Measurements from ENCODE around the gene IPO5. TPM values are rescaled to one million over a fixed set of nuclear protein-coding genes. Genes with fewer than 3 reads are reported as not detected.

The IPO5 gene
- total RNA-seq, 3 donors from 2014 or later = 97.6 to 157 (median 137) TPM

DNA sequence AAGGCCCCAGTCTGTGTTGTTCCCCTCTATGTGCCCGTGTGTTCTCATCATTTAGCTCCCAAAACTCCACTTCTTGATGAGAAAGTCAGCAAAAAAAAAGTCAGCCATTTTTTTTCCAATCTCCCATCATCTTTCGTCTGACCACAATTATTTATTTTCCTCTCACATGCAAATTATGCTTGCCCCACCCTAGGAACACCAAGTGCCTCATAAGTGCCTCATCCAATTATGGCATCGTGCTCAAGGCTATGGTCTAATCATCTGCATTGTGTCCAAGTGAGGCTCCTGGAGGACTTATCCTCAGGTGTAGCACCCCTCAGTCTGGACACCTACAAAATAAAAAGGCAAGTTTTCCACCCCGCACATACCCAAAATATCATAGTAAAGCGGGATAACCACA is 20.8 kb upstream of the IPO5 start:
- Histone ChIP-seq H3K27ac (no peak overlapping the region), H3K4me3 (no peak overlapping the region), H3K9me3 (no peaks in the 10 kb centered on the region), H3K36me3 (no peaks in the 10 kb centered on the region), H3K27me3 (no peaks in the 10 kb centered on the region), H3K4me1 (no peaks in the 10 kb centered on the region)
- TF ChIP-seq POLR2AphosphoS5 (IDR thresholded peaks at IDR 0.05) (no peak), POLR2A (IDR thresholded peaks at IDR 0.05) (no peak)
- TF ChIP-seq, protein P1, sequence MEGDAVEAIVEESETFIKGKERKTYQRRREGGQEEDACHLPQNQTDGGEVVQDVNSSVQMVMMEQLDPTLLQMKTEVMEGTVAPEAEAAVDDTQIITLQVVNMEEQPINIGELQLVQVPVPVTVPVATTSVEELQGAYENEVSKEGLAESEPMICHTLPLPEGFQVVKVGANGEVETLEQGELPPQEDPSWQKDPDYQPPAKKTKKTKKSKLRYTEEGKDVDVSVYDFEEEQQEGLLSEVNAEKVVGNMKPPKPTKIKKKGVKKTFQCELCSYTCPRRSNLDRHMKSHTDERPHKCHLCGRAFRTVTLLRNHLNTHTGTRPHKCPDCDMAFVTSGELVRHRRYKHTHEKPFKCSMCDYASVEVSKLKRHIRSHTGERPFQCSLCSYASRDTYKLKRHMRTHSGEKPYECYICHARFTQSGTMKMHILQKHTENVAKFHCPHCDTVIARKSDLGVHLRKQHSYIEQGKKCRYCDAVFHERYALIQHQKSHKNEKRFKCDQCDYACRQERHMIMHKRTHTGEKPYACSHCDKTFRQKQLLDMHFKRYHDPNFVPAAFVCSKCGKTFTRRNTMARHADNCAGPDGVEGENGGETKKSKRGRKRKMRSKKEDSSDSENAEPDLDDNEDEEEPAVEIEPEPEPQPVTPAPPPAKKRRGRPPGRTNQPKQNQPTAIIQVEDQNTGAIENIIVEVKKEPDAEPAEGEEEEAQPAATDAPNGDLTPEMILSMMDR (IDR thresholded peaks at IDR 0.05) = no peak
- intact Hi-C loops (cut with DNase I; ENCODE audit: low total_unique reads) = no loop called here
- DNase-seq (ENCODE audit: low spot score in 2 of 2) = no peak

DNA sequence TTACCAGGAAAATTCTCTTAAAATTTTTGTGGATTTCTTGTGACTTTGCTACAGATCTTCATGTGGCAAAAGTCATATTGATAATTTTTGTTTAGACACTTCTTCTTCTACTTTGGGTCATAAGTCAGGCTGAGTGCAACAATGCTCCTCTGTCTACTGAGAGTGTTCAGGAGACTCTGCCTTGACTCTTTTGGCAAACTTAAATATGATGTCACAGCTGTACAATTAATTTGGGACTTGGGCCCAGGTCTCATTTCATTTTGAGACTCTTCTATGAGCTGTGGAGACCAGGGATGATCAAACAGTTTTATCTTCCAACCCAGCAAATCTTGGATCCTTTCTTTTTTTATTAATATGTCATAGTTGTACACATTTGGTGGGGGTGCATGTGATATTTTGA is 19.7 kb upstream of the IPO5 start:
- TF ChIP-seq POLR2A (IDR thresholded peaks at IDR 0.05) = no peak
- H3K4me1 ChIP-seq = no peaks in the 10 kb centered on the region
- no peak overlapping the region for H3K4me3 ChIP-seq
- no peaks in the 10 kb centered on the region for H3K27me3 ChIP-seq
- intact Hi-C loops (cut with DNase I; ENCODE audit: low total_unique reads) = no loop called here
- no peak overlapping the region for H3K27ac ChIP-seq
- H3K36me3 ChIP-seq = no peaks in the 10 kb centered on the region
- DNase-seq (ENCODE audit: low spot score in 2 of 2) = no peak
- H3K9me3 ChIP-seq = no peaks in the 10 kb centered on the region

DNA sequence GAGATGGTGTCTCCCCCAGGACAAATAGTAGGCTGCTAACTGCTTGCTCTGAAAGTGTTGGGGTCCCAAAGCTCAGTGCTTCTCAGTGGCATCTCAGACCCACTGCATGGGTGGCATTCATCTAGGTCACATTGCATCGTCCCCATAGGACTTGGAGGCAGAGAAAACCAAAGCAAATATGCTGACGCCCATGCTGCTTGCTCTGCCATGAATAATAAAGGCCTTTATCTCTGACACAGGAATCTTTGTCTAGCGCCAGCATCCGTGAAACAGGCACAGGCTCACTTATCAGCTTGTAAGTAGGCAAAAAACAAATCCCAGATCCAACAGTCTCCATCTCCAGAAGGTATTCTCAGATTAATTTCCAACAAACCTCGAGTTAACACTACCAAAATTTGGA is 18.9 kb upstream of the IPO5 start:
- no peaks in the 10 kb centered on the region for H3K9me3 ChIP-seq
- no peaks in the 10 kb centered on the region for H3K36me3 ChIP-seq
- TF ChIP-seq, protein P1 (IDR thresholded peaks at IDR 0.05) = no peak
- TF ChIP-seq POLR2A (IDR thresholded peaks at IDR 0.05) = no peak
- H3K4me1 ChIP-seq = no peaks in the 10 kb centered on the region
- no peak for DNase-seq (ENCODE audit: low spot score in 2 of 2)
- no peak overlapping the region for H3K27ac ChIP-seq
- intact Hi-C loops (cut with DNase I; ENCODE audit: low total_unique reads) = no loop called here
- no peaks in the 10 kb centered on the region for H3K27me3 ChIP-seq
- H3K4me3 ChIP-seq = no peak overlapping the region

DNA sequence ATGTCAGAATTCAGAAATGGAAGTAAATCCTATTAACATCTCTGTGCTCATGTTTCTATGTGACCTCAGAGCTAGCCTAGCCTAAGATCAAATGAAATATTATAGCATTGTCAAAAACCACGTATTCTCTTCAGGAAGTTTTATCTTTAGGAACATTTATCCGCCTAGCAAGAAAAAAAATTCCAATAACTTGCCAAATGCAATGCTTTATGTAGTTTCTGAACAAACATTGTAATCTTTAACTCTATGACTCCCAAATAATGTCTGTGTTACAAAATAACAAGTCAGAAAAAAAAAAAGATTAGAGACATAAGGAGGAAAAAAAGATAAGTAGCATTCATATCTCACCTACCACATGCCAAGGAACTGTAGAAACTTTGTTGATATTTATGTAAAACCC is 18.4 kb upstream of the IPO5 start:
- no peaks in the 10 kb centered on the region for H3K27me3 ChIP-seq
- no peak overlapping the region for H3K27ac ChIP-seq
- no peaks in the 10 kb centered on the region for H3K4me1 ChIP-seq
- intact Hi-C loops (cut with DNase I; ENCODE audit: low total_unique reads) = no loop called here
- no peaks in the 10 kb centered on the region for H3K9me3 ChIP-seq
- H3K4me3 ChIP-seq = no peak overlapping the region
- H3K36me3 ChIP-seq = no peaks in the 10 kb centered on the region
- no peak for TF ChIP-seq POLR2AphosphoS5 (IDR thresholded peaks at IDR 0.05)
- no peak for TF ChIP-seq POLR2A (IDR thresholded peaks at IDR 0.05)
- TF ChIP-seq, protein P1 (IDR thresholded peaks at IDR 0.05) = no peak
- DNase-seq (ENCODE audit: low spot score in 2 of 2) = no peak

DNA sequence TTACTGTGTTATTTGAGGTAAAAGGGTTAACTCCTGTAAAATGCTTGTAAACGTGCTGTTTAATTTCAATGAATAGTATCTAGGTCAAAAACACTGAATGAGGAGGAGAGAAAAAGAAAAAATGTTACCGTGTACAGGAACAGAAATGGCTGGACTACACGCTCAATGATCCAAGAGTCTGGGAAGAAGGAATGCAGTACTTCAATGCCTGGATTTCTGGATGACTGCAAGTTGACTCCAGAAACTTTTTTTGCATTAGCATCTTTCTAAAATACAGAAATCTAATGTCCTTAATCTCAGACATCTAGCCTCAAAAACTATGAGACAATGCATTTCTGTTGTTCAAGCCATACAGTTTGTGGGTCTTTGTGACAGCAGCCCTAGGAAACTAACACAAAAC is 17.4 kb upstream of the IPO5 start:
- Histone ChIP-seq H3K27me3 (no peaks in the 10 kb centered on the region), H3K4me1 (no peaks in the 10 kb centered on the region), H3K27ac (no peak overlapping the region), H3K4me3 (no peak overlapping the region), H3K36me3 (no peaks in the 10 kb centered on the region), H3K9me3 (no peaks in the 10 kb centered on the region)
- intact Hi-C loops (cut with DNase I; ENCODE audit: low total_unique reads) = no loop called here
- DNase-seq (ENCODE audit: low spot score in 2 of 2) = no peak
- TF ChIP-seq POLR2A (IDR thresholded peaks at IDR 0.05) (no peak), POLR2AphosphoS5 (IDR thresholded peaks at IDR 0.05) (no peak)
- TF ChIP-seq, protein P1 (IDR thresholded peaks at IDR 0.05) = no peak

Data from breast epithelium (tissue), 4 donors.